Measurements from ENCODE around the gene PRSS57. TPM values are rescaled to one million over a fixed set of nuclear protein-coding genes. Genes with fewer than 3 reads are reported as not detected.
"Not testable (repeated sequence)": the region's sequence is repeated elsewhere in the genome, so short reads cannot be mapped to it uniquely, and the experiment has no call there.

PRSS57 gene
- total RNA-seq, 1 donor from 2014 or later: not detected

DNA sequence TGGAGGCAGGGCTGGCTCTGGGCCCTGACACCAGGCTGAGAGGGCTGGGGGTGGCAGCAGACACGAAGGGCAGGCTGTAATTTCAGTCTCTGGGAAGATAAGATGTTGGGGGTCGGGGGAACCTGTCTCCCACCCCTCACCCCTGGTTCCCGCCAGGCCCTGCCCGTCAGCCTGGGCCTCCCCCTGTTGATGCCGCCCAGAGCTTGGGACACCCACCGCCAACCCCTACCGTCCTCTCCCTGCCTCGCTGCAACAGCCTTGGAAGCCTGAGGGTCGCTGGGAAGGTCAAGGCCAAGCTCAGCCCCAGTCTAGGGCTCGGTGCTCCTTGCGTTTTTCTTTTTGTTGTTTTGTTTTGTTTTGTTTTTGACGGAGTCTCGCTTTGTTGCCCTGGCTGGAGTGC, 28.0 kb upstream of the PRSS57 start:
- DNase-seq (ENCODE audit: low read depth in 2 of 2): no peak

DNA sequence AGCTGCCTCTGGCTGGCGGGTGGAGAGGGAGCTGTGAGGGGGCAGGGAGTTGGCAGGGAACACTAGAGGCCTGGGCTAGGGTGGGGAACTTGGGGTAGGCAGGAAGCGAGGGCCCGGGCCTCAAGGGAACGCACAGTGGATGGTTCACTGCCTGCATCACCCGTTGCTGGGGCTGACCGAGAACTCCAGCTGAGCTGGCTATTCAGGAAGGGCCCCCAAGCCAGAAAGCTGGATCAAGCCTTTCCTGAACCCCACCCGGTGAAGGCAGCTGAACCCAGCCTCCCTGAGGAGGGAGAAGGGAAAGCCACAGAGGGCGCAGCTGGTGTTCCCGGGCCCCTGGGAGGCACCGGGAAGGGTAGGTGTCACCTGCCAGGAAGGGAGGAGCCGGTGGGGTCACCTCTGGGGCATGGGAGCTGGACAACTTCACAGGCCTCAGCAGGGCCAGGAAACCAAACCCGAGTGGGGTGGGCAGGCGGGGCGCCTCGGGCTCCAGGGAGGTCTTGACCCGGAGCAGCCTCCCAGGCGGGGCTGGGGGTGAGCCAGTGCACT, 27.4 kb upstream of the PRSS57 start:
- DNase-seq (ENCODE audit: low read depth in 2 of 2): peak; percentile 20 to 36

DNA sequence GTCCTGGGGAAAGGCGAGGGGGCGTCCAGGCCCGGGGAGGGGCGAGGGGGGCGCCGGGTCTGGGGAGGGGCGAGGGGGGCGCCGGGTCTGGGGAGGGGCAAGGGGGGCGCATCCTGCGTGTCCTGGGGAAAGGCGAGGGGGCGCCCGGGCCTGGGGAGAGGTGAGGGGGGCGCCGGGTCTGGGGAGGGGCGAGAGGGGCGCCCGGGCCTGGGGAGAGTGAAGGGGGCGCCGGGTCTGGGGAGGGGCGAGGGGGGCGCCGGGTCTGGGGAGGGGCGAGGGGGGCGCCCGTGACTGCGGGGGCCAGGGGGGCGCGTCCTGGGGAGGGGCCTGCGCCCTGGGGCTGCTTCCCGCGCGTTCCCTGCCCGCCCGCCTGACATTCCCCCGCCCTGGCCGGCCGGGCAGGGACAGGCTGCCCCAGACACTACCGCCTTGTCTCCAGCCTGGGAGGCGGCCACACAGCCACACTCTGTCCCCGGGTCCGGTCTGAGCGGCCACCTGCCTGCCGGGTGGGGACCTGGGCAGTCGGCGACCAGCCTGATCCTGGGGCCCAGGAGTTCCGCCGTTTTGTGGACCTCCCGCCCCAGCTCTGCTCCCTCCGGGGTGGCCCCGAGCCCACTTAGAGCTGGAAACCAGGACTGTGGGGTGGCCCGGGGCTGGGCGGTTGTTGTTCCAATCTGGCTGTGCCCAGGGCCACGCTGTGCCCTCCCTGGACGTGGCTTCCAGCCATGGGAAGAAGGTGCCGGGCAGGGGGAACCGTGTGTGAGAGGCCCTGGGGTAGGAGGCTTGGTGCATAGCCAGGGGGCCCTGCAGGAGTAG, 25.3 kb upstream of the PRSS57 start:
- DNase-seq (ENCODE audit: low read depth in 2 of 2): no peak

DNA sequence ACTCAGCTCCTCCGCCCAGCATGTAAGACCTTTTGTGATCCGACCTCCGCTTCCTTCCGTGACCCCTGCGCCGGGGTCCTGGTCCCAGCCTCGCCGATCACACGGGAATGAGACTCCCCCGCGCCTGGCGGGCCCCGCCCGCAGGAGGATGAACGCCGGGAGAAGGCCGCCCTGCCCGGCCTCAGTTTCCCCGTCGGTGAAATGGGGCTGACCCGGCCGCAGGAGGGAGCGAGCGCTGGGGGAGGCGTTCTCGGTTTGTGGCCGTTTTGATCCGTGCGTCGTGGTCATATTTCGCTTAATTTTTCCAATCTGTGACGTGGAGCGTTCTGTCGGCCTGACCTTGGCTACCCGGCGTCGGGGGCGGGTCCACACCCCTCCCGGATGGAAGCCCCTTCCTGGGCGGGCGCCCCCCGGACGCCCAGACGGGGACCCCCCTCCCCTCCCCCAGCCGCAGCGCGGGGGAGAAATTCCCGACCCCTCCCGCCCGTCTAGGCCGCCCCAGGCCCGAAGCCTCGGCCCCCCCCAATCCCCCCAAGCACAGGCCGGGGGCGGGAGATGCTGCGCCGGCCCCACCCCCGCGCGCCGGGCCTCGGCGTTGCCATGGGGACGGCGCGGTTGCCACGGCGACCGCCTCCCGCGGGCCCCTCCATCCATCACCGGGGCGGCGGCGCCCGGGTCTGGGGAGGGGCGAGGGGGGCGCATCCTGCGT, 24.5 kb upstream of the PRSS57 start:
- DNase-seq (ENCODE audit: low read depth in 2 of 2): no peak

DNA sequence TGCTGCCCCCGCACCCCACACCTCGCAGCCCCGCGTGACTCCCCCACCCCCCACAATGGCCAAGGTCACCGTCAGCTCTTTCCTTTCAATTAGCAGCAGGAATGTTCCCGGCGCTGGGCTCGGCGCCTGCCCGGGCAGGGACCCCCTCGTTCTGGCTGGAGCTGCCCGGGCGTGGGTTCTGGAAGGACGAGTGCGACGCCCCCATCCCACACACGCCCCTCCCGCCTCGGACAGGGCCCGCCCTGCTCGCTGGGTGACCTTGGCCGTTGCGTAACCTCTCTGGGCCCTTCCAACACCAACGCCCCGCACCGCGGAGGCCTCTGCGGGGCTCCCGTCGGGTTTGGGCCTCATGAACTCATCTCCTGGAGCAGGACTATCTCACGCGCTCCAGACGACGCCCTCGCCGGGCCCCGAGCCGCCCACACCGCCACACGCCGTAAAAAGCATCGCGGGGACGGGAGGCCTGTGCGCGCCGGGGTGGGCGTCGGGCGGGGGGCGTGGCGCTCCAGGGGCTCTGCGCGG, 23.8 kb upstream of the PRSS57 start:
- DNase-seq (ENCODE audit: low read depth in 2 of 2): no peak

DNA sequence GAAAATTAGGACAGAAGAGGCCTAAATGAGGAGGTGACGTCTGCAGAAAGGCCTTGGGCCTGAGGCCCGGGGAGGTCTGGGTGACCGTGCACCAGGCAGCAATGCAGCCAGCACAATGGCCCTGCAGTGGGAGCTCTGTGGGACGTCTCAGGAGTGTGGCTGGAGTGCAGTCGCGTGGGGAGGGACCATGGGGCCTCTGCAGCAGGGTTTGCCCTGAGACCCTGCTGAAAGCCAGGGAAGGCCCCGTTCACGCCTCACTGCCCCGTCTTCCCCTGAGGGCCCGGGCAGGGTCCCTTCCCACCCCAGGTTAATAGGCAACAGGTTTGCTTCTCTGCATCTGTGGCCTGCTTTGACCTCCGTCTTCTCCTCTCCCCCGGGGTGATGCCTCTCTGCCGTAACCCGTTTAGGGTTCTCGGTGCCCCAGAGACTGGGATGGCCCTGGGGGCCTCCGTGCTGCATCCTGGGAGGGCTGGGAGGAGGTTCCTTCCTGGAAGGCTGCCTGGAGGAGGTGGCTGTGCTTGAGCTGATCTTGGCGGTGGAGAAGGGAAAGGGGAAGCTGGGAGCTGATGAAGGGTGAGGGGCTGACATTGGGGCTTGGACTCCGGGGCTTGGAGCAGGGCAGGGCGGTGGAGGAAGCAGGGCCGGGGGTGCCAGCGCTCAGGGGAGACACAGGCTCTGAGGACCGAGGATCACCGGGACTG, 23.1 kb upstream of the PRSS57 start:
- DNase-seq (ENCODE audit: low read depth in 2 of 2): no peak

DNA sequence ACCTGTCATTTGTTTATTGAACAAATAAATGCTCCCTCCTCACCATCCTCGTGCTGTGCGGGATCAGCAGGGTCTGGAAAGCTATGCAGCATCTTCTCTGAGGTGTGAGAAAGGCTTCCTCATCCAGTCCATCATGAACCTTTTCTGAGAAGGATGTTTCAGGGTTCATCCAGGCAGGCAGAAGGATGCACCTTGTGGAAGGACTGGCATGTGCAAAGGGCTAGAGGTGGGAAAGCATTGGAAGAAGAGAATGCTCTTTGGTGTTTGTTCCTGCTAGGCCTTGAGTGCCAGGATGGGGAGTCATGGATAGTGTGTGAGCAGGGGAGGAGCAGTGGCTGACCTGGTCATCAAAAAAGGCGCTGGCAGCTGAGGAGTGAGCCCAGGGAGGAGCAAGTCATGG, 20.1 kb upstream of the PRSS57 start:
- no peak for DNase-seq (ENCODE audit: low read depth in 2 of 2)

DNA sequence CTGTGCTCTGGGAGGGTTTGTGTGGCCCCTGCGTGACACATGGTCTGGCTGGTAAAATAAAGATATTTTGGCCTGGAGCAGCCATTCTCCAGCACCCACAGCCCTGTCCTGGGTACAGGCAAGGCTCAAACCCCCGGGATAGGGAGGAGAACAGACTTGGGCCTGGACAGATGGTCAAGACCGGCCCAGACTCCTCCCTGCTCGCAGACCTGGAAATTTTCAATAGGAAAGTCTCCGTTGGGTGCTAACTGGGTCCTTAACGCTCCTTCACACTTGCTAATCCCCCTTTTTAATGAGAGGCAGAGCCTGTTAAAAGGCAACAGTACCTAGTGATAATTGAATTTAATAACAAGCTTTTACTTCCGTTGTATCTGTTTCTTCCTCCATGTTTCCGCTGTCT, 16.0 kb upstream of the PRSS57 start:
- no peak for DNase-seq (ENCODE audit: low read depth in 2 of 2)

DNA sequence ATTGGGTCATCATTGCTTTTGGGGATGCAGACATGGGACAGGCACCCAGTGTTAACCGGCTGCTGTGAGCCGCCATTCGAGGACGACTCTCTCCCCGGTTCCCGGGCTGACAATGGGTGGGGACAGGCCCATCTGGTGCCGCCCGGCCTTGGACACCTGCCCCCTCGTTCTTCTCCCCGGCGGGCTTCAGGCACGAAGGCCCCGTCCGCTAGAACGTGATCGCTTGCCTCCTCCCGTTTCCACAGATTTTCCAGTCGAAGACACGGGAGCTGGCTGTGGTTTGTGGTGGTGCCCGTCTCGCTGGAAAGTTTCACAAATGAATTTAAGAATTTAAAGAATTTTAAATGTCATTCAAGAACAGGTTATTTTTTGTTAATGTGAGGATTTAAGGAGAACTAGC, 15.5 kb upstream of the PRSS57 start:
- no peak for DNase-seq (ENCODE audit: low read depth in 2 of 2)

DNA sequence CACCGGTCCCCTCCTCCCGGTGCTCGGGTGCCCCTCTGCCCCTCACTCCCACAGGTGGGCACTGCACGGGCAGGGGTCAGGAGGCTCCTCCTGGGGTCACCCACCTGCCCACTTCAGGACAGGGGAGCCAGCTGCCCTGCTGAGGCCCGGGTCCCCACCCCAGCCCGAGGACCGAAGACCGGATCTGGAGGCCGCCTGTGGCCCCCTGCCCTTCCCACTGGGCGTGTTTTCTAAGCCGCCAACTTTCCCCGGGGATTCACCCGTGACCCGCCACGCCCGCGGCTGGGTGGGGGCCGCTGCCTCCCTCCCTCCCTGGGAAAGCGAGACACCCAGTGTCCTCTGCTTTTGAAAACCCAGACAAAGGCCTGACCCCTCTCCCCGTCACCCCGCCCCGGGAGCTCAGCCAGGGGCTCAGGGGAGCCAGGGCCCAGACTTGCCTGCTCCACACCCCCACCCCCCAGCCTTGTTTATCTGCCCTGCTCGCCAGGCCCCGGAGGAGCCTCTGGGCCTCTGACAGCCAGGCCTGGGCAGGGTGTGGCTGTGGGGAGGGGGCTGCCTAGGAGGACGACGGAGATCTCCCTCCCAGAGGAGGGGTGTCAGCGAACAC, 14.8 kb upstream of the PRSS57 start:
- DNase-seq (ENCODE audit: low read depth in 2 of 2): no peak

DNA sequence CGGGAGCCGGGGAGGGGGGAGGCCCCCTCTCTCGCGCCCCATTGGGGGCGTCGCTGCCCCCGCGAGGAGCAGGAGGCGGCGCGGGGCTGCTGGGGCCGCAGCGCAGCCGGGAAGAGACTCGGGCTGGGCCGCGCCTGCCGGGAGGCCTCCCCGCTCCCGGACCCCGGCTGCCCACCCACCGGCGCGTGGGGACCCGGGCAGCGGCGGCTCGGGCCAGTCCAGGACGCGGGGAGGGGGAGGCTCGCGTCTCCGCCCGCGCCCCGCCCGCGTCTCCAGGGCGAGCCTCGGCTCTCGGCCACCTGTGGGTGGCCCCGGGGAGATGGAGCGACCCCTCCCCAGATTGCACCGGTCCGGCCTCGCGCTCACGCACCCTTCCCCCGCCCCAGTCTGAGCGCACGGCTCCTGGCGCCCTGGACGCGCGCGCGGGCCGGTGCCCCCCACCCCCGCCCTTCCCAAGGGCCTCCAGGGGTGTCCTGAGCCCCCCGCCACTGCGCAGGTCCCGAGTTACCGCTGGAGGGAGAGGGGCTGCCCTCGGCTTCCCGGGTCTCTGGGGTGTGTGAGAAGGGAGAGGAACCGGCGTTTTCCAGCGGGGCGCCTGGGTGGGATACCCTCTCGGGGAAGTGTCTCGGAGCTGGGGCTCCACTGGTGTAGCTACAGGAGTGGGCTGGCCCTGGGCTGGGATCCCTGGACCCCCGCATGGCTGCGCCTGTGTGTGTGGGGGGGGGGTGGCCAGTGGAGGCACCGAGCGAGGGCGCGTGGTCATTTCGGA, 14.1 kb upstream of the PRSS57 start:
- no peak for DNase-seq (ENCODE audit: low read depth in 2 of 2)

DNA sequence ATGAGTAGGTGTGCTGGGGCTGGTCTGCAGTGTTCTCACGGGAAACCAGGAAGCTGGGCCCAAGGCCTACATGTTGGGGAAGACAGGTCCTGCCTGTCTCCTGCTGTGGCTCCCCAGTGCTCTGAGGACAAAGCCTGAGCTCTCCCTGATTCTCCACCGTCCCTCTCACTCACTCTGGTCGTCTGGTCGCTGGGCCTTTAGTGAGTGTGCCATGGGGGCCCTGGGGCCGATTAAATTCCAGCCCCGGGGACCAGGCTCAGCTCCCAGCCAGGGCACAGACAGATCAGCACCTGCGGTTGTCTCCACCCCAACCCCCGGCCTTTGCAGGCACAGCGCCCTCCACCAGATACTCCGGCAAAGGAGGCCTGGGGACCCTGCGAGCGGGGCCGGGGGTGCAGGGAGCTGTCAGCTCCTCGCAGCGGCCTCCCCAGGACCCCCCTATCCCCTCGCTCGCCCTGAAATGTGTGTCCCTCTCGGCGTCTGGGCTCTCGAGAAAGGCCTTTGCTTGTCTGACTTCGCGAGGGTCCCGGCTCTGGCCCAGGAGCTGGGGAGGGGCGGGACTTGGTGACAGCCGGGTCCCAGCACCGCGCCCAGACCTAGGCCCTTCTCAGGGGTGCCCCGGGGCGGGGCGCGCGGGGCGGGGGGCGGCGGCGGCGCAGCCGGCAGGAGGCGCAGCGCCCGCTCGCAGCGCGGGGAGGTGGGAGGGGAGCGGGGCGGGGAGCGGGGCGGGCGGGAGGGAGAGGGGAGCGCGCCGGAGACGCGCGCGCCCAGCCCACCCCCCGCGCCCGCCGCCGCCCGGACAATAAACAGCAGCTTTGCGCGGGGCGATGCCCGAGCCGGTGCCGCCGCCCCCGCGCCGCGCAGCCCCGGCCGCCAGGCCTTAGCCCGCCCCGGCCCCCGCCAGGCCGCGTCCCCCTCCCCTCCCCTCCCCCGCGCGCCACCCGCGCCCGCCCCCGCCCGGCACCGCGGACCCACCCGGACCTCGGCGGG, 13.2 kb upstream of the PRSS57 start, which contains the start of gene PALM:
TSS of gene PALM (plus strand) at position 782 of the 990 bp plus-strand sequence. CDS start 212 bp downstream, outside the sequence.
- peak in 1 of 2 donors; percentile 24 for DNase-seq (ENCODE audit: low read depth in 2 of 2)

DNA sequence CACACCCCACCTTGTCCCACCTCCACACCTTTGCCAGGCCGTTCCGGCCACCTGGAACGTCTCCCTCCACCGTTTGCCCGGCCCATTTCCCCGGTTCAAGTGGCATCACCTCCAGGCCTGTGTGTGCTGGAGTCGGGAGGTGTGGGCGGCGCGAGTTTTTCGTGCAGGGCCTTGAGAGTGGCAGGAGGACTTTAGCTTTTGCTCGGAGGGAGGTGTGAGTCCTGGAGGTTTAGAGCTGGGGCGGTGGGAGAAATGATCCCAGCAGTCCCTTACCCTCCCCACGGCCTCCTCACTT, 9.1 kb upstream of the PRSS57 start:
- DNase-seq (ENCODE audit: low read depth in 2 of 2): no peak

DNA sequence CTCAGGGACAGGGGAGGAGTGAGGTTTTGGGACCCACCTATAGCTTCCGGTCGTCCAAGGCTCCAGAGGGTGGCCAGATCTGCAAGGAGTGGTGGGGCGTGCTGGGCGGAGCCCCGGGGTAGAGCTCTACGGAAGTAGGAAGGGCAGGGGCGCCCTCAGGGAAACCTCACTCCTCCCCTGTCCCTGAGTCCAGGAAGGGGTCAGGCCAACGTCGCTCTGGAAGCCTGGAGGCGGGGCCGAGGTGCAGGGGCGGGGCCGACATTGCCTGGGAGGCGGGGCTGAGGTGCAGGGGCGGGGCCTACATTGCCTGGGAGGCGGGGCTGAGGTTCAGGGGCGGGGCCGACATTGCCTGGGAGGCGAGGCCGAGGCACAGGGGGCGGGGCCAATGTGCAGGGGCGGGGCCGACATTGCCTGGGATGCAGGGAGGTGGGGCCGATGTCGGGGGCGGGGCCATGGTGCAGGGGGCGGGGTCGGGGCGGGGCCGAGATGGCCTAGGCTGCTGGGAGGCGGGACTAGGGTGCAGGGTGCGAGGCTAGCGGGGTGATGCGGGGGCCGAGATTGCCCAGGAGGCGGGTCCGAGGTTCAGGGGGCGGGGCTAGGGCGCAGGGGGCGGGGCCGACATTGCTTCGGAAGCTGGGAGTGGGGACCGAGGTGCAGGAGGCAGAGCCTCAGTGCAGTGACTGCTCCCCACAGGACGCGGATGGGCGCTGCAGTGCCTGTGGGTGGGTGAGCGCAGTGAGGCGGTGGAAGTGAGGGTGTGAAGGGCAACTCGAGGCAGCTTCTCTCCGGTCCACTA, 8.6 kb upstream of the PRSS57 start:
- DNase-seq (ENCODE audit: low read depth in 2 of 2): peak in 1 of 2 donors; percentile 64

DNA sequence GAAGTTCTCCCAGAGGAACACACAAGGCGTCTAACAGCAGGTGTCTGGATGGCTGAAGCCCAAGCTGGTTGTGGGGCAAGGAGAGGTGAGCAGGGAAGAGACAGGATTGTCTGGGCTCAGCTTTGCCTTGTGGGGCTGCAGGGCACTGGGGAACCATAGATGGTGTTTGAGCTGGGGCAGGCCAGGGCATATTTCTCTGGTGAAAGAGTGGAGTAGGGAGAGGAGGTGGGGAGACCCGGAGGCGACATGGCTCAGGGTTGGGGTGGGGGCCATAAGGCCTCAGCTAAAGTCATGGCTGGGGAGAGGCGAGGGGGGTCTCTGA, 8.0 kb upstream of the PRSS57 start:
- DNase-seq (ENCODE audit: low read depth in 2 of 2): no peak

DNA sequence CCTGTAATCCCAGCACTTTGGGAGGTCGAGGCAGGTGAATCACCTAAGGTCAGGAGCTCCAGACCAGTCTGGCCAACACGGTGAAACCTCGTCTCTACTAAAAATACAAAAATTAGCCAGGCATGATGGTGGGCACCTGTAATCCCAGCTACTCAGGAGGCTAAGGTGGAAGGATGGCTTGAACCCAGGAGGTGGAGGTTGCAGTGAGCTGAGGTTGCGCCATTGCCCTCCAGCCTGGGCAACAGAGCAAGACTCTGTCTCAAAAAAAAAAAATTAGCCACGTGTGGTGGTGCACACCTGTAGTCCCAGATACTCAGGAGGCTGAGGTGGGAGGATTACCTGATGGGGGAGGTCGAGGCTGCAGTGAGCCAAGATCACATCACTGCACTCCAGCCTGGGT, 7.6 kb upstream of the PRSS57 start:
- DNase-seq (ENCODE audit: low read depth in 2 of 2): not testable (repeated sequence)

DNA sequence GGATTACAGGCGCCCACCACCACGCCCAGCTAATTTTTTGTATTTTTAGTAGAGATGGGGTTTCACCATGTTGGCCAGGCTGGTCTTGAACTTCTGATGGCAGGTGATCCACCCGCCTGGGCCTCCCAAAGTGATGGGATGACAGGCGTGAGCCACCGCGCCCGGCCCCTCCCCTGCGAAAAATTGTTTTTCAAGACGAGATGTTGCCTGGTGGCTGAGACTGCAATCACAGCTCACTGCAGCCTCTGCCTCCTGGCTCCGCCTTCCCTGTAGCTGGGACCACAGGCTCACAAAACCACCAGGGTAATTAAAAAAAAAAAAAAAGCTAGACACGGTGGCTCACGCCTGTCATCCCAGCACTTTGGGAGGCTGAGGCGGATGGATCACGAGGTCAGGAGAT, 4.6 kb upstream of the PRSS57 start:
- not testable (repeated sequence) for DNase-seq (ENCODE audit: low read depth in 2 of 2)

DNA sequence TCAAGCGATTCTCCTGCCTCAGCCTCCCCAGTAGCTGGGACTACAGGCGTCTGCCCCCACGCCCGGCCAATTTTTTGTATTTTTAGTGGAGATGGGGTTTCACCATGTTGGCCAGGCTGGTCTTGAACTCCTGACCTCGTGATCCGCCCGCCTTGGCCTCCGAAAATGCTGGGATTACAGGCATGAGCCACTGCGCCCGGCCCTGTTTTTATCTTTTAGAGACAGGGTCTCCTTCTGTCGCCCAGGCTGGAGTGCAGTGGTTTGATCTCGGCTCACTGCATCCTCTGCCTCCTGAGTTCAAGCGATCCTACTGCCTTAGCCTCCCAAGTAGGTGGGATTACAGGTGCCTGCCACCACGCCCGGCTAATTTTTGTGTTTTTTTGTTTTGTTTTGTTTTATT, 3.3 kb upstream of the PRSS57 start:
- DNase-seq (ENCODE audit: low read depth in 2 of 2): not testable (repeated sequence)
